Measurements from ENCODE around the gene RBCK1.
"Not testable (repeated sequence)": the region's sequence is repeated elsewhere in the genome, so short reads cannot be mapped to it uniquely, and the experiment has no call there.

Gene RBCK1

DNA sequence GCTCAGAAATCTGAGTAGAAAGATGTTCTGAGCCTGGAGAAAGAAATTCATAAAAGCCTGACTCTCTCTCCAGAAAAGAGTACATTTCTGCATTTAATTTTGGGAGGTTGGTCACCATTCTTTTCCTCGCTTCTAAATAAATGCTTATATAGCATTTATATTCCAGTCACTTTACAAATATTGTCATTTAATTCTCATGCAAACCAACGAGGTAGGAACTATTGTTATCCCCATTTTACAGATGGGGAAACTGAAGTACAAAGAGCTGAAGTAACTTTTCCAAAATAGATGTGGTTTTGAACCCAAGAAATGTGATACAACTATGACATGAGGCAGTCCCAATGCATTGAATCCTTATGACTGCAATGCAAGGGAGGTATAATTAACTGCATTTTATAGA lies 32.0 kb upstream of the RBCK1 start:
- no peak for DNase-seq (ENCODE audit: low read depth)

DNA sequence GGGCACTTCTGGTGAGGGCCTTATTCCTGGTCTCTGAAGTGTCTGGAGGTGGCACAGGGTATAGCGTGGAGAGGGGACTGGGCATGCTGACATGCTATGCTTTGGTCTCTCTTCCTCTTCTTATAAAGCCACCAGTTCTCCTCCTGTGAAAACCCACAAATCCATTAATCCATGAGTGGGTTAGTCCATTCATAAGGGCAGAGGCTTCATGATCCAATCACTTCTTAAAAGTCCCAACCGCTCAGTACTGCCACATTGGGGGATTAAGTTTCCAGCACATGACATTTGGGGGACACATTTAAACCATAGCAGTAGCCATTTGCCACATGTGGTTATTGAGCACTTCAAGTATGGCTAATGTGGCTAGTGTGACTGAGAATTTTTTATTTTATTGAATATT lies 31.3 kb upstream of the RBCK1 start:
- no peak for DNase-seq (ENCODE audit: low read depth)

DNA sequence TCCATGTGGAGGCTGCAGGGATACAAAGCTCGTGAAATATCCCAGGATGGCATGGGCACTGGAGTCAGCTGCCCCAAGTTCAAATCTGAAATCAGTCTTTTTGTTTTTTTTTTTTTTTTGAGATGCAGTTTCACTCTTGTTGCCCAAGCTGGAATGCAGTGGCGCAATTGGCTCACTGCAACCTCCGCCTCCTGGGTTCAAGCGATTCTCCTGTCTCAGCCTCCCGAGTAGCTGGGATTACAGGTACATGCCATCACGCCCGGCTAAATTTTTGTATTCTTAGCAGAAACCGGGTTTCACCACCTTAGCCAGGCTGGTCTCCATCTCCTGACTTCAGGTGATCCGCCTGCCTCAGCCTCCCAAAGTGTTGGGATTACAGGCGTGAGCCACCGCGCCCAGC lies 30.5 kb upstream of the RBCK1 start:
- not testable (repeated sequence) for DNase-seq (ENCODE audit: low read depth)

DNA sequence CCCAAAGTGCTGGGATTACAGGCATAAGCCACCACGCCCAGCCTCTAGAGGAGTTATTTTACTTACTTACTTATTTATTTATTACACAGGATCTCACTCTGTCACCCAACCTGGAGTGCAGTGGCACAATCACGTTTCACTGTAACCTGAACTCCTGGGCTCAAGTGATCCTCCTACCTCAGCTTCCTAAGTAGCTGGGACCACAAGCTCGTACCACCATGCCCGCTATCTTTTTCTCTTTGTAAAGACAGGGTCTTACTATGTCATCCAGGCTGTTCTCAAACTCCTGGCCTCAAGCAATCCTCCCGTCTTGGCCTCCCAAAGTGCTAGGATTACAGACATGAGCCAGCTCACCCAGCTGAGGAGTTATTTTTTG lies 29.1 kb upstream of the RBCK1 start:
- DNase-seq (ENCODE audit: low read depth), result no peak

DNA sequence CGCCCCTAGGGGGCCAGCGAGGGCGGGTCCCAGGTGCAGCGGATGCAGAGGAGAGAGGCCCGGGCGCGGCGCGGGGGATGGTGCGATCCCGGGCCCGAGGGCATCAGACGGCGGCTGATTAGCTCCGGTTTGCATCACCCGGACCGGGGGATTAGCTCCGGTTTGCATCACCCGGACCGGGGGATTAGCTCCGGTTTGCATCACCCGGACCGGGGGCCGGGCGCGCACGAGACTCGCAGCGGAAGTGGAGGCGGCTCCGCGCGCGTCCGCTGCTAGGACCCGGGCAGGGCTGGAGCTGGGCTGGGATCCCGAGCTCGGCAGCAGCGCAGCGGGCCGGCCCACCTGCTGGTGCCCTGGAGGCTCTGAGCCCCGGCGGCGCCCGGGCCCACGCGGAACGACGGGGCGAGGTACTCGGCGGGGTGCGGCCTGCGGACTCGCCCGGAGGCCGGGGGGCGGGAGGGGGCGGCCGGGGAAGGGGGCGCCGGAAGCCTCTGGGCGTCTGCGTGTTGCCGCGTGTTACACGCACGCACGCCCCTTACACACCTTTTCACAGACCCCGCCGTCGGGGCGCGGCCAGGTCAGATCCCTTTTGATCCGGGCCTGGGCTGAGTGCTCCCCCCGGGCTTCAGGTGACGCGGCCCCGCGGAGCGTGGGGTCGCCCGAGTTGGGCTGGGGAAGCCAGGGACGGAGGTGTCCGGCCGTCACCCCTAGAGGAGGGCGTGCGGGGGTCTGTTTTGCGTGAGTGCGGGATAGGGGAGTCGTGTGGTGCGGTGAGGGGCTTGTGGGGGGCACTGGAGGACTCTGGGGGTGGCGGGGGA lies 27.1 kb upstream of the RBCK1 start:
- peak; percentile 74 for DNase-seq (ENCODE audit: low read depth)

DNA sequence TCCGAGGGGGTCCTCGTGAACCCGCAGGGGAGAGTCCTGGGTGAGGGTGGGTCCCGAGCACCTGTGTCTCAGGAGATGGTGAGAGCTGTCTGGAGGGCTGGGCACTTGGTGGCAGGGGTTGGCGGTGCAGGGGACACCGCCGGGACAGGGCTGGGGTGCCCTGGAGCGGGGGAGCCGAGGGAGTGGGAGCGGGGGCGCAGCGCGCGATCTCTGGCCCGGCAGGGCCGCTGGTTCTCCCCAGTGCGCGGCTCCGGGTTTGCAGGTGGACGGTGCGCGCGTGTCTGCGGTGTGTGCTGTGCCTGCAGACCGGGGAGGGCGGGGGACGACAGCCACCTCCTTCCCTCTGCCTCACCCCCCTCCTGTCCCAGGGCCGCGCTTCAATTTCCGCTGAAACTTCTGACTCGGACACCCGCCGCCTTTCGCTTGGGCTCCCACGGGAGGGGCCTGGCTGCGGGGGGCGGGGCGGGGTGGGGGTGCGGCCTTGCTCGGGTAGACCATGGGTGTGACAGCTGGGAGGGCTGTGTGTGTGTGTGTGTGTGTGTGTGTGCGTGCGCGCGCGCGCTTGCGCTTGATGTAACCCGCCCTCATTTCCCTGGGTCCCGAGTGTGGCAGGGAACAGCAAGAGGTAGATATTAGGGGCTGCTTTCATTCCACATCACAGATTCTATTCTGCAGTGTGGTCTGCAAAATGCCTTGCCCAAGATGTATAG lies 26.4 kb upstream of the RBCK1 start:
- DNase-seq (ENCODE audit: low read depth), result peak; percentile 77

DNA sequence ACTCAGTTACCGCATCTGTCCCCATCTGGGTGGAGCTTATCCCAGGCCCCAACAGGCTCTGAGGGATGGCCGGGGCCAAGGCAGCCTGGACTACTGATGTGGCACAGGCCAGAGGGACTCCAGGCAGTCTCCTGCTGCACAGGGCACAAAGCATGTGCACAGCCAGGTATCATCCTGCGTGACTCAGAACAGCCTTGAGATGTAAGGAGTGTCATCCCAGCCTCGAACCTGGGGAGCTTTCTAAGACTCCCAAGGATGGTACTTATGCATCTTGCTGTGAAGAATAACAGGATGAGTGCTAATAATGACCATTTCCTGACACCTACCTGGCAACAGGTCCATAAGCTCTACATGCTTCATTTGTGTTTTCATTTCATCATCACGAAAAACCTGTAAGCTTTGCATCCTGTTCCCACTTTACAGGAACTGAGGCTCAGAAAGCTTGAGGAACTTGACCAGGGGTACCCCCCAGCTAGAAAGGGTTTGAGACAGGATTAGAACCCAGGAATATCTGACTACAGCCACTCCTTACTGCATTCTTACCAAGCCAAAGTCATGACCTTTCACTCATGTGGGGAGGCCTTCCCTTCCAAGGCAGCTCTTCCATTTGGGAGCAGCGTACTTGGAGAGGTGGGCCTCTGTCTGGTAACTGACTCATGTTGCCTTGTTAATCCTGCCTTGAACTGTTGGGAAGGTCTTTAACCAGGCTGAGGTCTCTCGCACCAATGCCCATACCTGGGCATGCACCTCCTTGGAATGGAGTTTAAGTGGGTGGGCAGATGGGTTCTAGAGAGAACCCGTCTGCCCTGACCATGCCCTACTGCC lies 25.6 kb upstream of the RBCK1 start:
- no peak for DNase-seq (ENCODE audit: low read depth)

DNA sequence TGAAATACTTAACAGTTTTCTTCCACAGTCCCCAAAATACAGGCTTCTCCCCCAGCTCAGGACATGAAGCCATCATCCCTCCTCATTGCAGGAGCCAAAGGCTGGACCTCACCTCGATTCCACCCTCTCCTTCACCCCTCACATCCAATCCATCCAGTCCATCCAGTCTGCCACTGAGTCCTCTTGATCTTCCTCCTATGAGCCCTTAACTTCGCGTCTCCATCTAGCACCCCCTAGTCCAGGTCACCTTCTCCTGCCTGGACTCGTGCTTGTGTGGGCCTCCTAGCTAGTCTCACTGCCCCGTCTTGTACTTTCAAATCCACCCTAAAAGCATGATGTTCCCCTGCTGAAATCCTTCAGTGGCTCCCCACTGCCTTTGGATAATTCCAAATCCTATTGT lies 24.2 kb upstream of the RBCK1 start:
- no peak for DNase-seq (ENCODE audit: low read depth)

DNA sequence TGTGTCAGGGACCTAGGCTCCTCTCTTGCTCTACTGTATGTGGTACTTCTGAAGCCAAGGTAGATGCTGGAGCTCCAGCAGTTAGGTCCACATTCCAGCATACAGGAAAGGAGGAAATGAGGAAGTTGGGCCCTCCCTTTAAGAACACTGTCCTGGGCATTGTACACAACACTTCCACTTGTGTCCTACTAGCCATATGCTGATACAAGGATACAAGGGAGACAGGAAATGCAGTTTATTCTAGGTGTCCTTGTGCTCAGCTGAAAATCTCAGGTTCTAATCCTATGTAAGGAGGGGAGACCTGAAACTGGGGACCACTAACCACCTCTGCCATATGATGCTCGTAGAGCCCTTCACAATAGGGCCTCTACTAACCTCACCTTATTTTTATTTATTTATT lies 23.4 kb upstream of the RBCK1 start:
- no peak for DNase-seq (ENCODE audit: low read depth)

DNA sequence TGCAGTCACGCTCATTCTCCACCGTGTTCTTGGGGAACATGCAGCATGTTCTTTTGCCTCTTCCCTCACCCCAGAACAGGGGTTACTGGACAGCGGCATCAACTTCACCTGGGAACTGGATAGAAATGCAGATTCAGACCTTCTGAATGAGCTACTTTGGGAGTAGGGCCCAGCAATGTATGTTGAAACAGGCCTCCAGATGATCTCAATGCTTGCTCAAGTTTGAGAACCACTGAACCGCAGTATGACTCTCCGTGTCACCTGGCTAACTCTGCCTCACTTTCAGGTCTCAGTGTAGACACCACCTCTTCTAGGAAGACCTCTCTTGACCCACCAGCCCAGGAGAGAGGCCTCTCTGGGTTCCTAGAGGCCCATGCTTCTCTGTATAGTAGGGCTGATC lies 22.7 kb upstream of the RBCK1 start:
- no peak for DNase-seq (ENCODE audit: low read depth)

DNA sequence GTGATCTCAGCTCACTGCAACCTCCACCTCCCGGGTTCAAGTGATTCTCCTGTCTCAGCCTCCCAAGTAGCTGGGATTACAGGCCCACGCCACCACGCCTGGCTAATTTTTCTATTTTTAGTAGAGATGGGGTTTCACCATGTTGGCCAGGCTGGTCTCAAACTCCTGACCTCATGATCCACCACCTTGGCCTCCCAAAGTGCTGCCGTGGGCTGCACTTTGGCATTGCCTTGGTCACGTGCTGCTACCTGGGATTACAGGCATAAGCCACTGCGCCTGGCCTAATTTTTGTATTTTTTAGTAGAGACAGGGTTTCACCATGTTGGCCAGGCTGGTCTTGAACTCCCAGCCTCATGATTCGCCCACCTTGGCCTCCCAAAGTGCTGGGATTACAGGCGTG lies 21.5 kb upstream of the RBCK1 start:
- DNase-seq (ENCODE audit: low read depth), result not testable (repeated sequence)

DNA sequence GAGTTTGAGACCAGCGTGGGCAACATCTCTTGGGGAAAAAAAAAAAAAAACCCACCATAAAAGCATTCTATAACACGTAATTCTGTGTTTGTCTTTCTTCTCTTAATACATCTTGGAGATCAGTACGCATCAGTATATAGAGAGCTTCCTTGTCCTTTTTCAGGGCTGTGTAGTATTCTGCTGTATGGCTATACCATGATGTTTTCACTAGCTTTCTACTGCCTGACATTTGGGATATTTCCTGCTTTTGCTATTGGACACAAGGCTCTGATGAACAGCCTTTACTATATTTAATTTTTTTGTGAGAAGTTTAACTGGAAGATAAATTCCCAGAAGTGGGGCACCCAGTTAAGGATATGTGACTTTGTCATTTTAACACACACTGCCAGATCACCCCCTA lies 20.6 kb upstream of the RBCK1 start:
- no peak for DNase-seq (ENCODE audit: low read depth)

DNA sequence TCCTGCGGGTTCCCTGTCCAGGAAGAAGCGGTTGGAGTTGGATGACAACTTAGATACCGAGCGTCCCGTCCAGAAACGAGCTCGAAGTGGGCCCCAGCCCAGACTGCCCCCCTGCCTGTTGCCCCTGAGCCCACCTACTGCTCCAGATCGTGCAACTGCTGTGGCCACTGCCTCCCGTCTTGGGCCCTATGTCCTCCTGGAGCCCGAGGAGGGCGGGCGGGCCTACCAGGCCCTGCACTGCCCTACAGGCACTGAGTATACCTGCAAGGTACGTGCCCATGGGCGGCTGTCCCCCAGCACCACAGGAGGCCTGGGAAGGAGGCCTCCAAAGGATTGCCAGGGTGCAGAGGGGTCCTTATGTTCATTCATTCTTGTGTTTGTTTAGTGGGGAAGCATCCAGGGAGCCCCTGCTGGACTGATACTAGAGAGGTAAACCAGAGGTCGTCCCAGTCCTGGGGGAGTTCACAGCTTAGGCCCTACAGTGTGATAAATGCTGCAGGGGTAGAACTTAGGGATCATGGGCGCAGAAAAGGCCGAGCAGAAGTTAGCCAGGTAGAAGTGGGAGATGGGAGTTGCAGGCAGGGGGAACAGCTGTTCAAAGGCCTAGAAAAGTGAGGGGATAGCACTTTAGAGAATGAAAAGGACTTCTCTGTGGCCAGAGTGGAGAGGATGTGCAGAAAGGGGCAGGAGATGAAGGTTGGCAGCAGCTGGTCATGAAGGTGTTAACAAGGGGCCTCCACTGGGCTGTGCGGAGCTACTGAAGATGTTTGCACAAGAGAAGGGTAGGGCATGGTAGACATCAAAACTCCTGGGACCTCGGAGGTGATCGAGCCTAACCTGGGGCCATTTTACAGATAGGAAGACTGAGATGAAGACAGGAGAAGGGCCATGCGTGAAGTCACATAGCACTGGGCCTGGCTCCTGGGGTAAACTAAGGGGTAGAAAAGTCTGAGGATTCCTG lies 19.8 kb upstream of the RBCK1 start:
- DNase-seq (ENCODE audit: low read depth), result no peak

DNA sequence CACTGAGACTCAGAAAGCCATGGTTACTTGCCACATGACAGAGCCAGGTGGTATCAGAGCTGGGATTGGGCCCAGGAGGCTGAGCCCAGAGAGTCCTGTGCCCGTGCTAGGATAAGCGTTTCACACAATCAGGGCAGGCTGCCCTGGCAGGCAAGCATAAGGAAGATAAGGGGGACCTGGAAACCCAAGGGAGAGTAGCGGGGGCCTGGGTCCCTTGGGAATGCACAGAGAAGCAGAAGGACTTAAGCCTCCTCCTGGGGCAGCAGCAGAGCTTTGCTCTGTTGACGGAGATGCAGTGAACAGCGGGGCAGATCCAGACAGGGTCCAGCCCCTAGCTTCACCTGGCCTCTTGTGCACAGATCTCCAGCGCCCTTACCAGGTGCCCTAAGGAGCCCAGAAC lies 18.9 kb upstream of the RBCK1 start:
- no peak for DNase-seq (ENCODE audit: low read depth)

DNA sequence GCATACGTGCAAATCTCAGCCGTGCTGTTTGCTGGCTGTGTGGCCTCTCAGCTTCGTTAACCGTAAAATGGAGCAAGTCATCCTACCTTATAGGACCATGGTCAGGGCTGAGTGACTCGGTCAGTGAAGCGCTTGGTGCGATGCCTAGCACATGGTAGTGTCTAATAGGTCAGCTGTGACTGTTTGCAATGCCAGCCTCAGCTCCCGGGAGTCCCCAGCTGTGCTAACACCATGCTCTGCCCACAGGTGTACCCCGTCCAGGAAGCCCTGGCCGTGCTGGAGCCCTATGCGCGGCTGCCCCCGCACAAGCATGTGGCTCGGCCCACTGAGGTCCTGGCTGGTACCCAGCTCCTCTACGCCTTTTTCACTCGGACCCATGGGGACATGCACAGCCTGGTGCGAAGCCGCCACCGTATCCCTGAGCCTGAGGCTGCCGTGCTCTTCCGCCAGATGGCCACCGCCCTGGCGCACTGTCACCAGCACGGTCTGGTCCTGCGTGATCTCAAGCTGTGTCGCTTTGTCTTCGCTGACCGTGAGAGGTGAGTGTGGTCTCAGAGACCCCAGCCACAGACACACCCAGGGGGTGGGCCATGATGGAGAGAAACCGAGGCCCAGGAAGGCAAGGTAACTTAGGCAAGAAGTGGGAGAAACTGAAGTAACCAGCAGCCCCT lies 16.9 kb upstream of the RBCK1 start:
- DNase-seq (ENCODE audit: low read depth), result no peak

DNA sequence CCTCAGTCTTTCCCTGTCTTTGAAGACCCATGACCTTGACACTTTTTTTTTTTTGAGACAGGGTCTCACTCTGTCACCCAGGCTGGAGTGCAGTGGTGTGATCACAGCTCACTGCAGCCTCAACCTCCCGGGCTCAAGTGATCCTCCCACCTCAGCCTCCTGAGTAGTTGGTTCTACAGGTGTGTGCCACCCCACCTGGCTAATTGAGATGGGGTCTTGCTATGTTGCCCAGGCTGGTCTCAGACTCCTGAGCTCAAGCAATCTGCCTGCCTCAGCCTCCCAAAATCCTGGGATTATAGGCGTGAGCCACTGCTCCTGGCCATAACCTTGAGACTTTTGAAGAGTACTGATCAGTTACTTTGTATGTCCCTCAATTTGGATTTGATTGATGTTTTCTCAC lies 14.8 kb upstream of the RBCK1 start:
- not testable (repeated sequence) for DNase-seq (ENCODE audit: low read depth)

DNA sequence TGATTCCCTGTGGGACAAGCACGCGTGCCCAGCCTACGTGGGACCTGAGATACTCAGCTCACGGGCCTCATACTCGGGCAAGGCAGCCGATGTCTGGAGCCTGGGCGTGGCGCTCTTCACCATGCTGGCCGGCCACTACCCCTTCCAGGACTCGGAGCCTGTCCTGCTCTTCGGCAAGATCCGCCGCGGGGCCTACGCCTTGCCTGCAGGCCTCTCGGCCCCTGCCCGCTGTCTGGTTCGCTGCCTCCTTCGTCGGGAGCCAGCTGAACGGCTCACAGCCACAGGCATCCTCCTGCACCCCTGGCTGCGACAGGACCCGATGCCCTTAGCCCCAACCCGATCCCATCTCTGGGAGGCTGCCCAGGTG lies 11.9 kb upstream of the RBCK1 start:
- DNase-seq (ENCODE audit: low read depth), result no peak

DNA sequence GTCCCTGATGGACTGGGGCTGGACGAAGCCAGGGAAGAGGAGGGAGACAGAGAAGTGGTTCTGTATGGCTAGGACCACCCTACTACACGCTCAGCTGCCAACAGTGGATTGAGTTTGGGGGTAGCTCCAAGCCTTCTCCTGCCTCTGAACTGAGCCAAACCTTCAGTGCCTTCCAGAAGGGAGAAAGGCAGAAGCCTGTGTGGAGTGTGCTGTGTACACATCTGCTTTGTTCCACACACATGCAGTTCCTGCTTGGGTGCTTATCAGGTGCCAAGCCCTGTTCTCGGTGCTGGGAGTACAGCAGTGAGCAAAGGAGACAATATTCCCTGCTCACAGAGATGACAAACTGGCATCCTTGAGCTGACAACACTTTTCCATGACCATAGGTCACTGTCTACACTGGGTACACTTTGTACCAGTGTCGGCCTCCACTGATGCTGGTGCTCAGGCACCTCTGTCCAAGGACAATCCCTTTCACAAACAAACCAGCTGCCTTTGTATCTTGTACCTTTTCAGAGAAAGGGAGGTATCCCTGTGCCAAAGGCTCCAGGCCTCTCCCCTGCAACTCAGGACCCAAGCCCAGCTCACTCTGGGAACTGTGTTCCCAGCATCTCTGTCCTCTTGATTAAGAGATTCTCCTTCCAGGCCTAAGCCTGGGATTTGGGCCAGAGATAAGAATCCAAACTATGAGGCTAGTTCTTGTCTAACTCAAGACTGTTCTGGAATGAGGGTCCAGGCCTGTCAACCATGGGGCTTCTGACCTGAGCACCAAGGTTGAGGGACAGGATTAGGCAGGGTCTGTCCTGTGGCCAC lies 11.3 kb upstream of the RBCK1 start:
- no peak for DNase-seq (ENCODE audit: low read depth)

DNA sequence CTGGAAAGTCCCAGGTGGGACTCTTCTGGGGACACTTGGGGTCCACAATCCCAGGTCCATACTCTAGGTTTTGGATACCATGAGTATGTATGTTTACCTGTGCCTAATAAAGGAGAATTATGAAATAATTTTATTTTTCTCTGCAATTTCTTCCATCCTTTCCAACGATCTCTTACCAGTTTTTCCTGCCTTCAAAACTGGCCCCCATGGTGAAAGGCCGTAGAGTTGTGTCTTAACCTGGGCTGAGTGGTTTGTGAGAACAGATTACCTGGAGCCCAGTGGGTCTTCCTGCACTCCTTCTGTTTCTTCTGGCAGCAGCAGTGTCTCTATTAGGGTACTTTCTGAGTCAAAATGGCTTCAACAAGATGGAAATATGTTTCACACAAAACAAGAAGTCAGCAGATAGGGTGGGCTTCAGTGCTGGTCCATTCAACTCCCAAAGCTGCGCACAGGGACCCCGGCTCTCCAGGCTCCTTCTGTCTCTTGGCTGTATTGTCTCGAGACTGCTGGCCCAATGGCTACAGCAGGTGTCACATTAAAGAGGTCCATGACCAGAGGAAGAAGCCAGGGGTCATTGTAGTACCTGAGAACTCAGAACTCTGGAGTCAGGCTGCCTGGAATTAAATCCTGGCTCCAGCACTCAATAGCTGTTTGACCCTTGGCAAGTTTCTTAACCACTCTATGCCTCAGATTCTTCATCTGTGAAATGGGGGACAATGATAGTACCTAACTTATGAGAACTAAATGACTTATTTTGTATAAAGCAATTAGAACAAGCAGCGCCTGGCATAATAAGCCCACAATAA lies 10.5 kb upstream of the RBCK1 start:
- DNase-seq (ENCODE audit: low read depth), result no peak

Data from ELR (cell line).